ENCODE results near the gene SCYGR8.

- TF ChIP-seq CTCF (IDR thresholded peaks at IDR 0.05; ENCODE audit: low read depth, low read length, poor library complexity, severe bottlenecking), result no peak
- TF ChIP-seq EZH2phosphoT487 (IDR thresholded peaks at IDR 0.05; ENCODE audit: borderline replicate concordance, low read length), result no peak
Observed at GRCh38 chr2:227772197-227772661, 26.5 kb downstream of the SCYGR8 start.

Measured in DOHH2 (cell line).